NCI-H526 (cell line): ENCODE data around the gene NAT16.
A peak's percentile ranks its signal among the peaks of the same experiment; 100 is the strongest.
"Not testable (repeated sequence)": the region's sequence is repeated elsewhere in the genome, so short reads cannot be mapped to it uniquely, and the experiment has no call there.

Experiments used
- DNase-seq, 2 experiments: peaks; one replicate each; lab custom pipeline; 2025; lab: John Stamatoyannopoulos, UW

Gene NAT16

GRCh38 chr7:101180130-101180755 lies at the start of gene NAT16:
Gene NAT16, minus strand, starts transcription at chr7:101180293. Its CDS starts 5,486 bp downstream, at chr7:101174807.
- DNase-seq = no peak

GRCh38 chr7:101226721-101227120 lies 46.6 kb upstream of the NAT16 start:
- no peak for DNase-seq

- no peak for DNase-seq
Observed at GRCh38 chr7:101225650-101226049, 45.6 kb upstream of the NAT16 start.

GRCh38 chr7:101223528-101223927 lies 43.4 kb upstream of the NAT16 start:
- DNase-seq = no peak

- DNase-seq = no peak
Observed at GRCh38 chr7:101222275-101222830, 42.3 kb upstream of the NAT16 start.

- no peak for DNase-seq
Observed at GRCh38 chr7:101220295-101220694, 40.2 kb upstream of the NAT16 start.

GRCh38 chr7:101218236-101219125 lies 38.4 kb upstream of the NAT16 start:
- DNase-seq = peak in 1 of 2 experiments; percentile 55

- peak; percentile 98 to 99 for DNase-seq
Observed at GRCh38 chr7:101217388-101218235, 37.5 kb upstream of the NAT16 start, which contains the start of the genes PLOD3 and ZNHIT1. Gene PLOD3, minus strand, starts transcription at chr7:101217581. Its CDS starts 307 bp downstream, at chr7:101217274. Gene ZNHIT1, plus strand, starts transcription at chr7:101218165. Its CDS starts 31 bp downstream, at chr7:101218196.

- DNase-seq = peak in 1 of 2 experiments; percentile 56
Observed at GRCh38 chr7:101216860-101217387, 36.8 kb upstream of the NAT16 start.

- DNase-seq = no peak
Observed at GRCh38 chr7:101216001-101216859, 36.1 kb upstream of the NAT16 start.

GRCh38 chr7:101212014-101212413 lies 31.9 kb upstream of the NAT16 start:
- no peak for DNase-seq

GRCh38 chr7:101211501-101211900 lies 31.4 kb upstream of the NAT16 start:
- DNase-seq = no peak

- no peak for DNase-seq
Observed at GRCh38 chr7:101210143-101210542, 30.1 kb upstream of the NAT16 start.

GRCh38 chr7:101208794-101209193 lies 28.7 kb upstream of the NAT16 start:
- no peak for DNase-seq

- DNase-seq = no peak
Observed at GRCh38 chr7:101207459-101207858, 27.4 kb upstream of the NAT16 start.

- no peak for DNase-seq
Observed at GRCh38 chr7:101206665-101207042, 26.6 kb upstream of the NAT16 start.

GRCh38 chr7:101205901-101206664 lies 26.0 kb upstream of the NAT16 start:
- no peak for DNase-seq

GRCh38 chr7:101203740-101204738 lies 23.9 kb upstream of the NAT16 start:
- not testable (repeated sequence) for DNase-seq

- no peak for DNase-seq
Observed at GRCh38 chr7:101202603-101202918, 22.5 kb upstream of the NAT16 start.
